Stimulated activated CD8-positive, alpha-beta memory T cell treated with anti-CD3 and anti-CD28 coated beads, Interleukin-7, amount 100 ng/mL, for 48 hours (primary cell): ENCODE data around the gene TBC1D24.

ENCODE experiments used
- DNase-seq, 2 donors: peaks; one replicate each; pipeline ENCODE4 v3.0.0-alpha.2; 2020; ENCODE audit warnings: low read depth in 1 of 2; ENCODE audit errors: extremely low read depth in 1 of 2

TBC1D24 gene

DNA sequence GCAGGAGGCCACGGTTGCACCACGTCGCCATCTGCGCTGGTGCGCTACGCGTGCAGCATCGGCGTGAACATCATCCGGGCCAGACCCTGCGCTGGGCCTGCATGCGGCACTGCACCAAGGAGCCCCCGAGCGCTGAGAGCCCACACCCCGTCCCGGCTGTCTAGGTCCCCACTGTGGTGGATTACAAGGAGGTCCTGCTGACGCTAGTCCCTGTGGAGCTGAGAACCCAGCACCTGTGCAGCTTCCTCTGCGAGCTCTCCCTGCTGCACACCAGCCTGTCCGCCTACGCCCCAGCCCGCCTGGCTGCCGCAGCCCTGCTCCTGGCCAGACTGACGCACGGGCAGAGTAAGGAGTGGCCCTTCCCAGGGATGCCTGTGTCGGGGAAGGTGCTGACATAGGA, 25.8 kb upstream of the TBC1D24 start:
- DNase-seq: no peak

DNA sequence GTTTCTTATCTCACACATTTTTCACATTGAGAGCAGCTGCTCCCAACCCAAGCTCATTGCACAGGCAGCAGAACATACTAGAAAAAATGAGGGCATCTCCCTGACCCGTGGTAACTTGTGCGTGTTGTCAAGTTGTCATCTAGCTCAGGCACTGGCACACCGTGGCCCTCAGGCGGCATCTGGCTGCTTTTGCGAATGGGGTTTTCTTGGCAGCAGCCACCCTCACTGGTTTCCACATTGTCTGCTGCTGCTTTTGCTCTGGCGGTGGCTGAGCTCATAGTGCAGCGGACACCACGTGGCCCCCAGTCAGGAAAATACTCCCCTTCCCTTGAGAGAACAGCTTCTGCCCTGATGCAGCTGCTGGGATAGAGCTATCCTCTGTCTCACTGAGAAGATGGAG, 24.4 kb upstream of the TBC1D24 start:
- no peak for DNase-seq

DNA sequence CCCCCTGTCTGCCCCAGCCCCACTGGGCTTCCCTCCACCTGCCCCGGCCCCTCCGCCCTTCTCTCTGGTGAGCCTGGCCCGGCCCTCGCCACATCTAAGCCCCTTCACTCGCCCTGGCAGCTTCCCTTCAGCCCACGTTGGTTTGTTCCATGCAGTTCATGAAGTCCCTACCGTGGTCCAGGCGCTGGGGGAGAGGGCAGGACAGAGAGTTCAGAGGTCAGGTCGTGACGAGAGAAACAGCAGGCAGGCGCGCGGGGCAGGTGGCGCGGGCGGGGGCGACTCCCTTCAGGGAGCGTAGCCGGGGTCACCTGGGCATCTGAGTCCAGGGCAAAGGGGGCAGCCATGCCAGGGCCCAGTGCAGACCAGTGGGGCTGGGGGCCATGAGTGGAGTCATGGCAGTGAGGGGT, 23.9 kb upstream of the TBC1D24 start:
- DNase-seq: no peak

DNA sequence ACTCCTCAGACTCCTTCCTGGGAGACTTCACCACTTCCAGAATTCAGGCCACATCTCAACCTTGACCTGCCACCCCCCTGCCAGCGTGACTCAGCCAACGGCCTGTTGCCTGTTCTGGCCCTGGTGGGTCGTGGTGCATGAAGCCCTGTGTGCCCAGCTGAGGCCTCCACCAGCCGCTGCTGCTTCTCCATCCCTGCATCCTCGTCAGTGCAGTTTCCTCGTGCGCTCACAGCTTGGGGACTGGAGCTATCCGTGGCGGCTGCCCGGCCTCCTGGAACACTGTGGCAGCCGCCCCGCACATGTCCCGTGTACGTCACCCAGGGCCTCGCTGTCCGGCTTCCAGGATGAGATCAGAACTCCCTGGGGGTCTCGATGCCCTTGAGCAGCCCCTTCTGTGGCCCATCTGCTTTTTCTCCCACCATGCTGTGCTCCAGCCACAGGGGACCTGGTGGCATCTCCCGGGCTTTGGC, 23.0 kb upstream of the TBC1D24 start:
- DNase-seq: no peak

DNA sequence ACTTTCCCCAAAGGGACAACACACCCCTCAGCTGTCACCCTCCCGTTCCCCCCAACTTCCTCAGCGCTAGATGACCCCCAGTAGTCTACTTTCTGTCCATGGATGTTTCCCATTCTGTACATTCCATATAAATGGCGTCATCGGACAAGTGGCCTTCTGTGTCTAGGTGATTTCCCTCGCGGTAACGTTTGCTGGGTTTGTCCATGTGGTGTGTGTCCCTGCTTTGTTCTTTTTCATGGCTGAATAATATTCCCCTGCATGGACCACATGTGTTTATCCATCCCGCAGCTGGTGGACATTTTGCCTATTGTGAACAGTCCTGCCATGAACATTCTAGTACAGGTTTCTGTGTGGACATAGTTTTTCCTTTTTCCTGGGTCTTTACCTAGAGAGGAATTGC, 22.3 kb upstream of the TBC1D24 start:
- no peak for DNase-seq

DNA sequence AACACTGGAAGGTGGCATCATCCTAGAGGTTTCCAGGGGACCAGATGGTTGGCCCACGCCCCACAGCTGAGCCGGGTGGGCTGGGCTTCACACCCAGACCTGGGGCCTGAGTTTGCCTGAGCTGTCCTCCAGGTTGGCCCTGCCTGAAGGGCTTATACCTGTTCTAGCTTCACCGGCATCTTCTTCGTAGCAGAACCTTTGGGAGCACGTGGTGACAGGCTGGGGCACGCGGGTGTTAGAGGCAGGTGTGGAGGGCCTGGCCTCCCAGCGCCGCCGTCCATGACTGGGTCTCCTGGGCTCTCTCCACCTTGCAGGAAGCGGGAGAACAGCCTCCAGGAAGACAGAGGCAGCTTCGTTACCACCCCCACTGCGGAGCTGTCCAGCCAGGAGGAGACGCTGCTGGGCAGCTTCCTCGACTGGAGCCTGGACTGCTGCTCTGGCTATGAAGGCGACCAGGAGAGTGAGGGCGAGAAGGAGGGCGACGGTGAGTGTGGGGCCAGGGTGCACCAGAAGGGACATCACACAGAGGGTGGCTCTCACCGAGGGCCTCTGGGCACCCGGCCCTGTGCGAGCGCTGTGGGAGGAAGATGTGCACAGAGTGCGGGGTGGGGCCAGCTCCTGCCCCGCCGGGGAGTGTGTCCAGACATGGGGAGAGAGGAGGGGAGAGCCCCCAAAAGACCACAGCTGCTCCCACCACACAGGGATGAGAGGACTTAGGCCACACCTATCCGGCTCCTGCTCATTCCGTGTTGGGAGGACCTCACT, 19.7 kb upstream of the TBC1D24 start:
- DNase-seq: no peak

DNA sequence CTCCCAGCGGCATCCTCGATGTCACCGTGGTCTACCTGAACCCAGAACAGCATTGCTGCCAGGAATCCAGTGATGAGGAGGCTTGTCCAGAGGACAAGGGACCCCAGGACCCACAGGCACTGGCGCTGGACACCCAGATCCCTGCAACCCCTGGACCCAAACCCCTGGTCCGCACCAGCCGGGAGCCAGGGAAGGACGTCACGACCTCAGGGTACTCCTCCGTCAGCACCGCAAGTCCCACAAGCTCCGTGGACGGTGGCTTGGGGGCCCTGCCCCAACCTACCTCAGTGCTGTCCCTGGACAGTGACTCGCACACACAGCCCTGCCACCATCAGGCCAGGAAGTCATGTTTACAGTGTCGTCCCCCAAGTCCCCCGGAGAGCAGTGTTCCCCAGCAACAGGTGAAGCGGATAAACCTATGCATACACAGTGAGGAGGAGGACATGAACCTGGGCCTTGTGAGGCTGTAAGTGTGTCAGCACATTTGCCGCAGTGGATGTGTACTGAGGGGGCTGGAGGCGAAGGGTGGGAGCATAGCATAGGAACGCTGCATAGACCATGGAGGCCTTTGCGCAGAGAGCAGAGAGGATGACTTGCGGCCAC, 18.3 kb upstream of the TBC1D24 start:
- no peak for DNase-seq

DNA sequence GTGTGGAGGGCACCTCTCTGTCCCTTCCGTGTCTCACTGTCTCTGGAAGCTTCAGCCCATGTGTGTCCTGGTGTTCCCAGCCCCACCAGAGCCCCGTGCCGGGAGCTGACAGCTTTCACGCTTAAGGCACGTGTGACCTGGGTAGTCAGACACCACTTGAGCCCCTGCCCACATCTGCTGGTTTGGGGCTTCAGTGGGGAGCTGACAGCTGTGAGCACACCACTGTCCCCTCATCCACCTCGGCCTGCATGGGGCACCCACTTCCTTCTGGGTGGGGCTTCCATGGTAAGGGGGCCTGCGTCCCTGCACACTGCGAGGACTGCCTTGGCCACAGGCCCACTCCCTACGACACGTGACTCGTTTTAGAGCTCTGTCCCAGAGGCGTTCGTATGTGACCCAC, 17.7 kb upstream of the TBC1D24 start:
- DNase-seq: no peak

DNA sequence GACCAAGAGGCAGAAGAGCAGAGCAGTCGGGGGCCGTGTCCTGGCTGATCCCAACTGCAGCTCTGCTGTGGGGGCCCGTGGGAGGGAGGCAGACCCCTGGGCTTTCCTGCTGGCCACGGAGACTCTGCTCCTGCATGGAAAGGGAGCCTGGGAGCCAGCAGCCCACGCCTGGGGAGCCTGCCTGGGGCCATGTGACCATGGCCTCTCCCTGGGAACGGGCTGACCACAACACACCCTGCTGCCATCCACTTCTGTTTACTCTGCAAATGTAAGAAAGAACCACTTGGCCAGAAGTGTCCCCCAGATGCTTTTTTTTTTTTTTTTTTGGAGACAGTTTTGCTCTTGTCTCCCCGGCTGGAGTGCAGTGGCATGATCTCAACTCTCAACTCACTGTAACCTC, 17.0 kb upstream of the TBC1D24 start:
- no peak for DNase-seq

DNA sequence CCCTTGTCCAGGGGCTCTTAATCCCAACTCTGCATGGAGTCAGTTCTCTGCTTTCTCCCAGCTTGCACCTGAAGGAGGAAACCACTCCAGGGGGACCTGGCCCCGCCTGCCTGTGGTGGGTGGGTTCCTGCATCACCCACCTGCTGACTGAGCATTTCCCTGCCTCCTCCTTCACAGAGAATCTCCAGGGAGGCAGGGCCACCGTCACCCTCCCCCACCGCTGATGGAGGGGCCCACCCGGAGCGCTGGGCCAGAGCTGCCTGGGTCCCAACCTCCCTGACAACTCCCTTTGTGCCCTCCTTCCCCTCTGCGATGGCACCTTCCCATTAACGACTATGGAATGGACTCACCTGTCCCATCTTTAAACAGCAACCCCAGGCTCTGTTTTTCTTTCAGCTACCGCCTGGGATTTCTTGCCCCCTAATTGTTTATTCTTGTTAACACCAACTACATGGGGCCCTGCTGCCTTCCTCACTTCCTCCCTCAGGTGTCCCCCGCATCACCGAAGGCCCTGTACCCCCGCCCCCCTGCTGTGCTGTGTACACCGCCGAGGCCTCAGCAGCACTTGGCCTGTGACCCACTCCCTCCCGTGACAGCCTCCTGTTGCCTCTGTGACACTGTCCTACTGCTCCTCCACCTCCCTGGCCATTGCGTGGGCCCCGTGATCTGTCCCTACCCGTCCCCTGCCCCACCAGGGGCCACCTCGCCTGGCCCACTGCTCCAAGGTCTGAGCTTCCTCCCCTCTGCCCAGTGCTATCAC, 15.9 kb upstream of the TBC1D24 start:
- DNase-seq: no peak

DNA sequence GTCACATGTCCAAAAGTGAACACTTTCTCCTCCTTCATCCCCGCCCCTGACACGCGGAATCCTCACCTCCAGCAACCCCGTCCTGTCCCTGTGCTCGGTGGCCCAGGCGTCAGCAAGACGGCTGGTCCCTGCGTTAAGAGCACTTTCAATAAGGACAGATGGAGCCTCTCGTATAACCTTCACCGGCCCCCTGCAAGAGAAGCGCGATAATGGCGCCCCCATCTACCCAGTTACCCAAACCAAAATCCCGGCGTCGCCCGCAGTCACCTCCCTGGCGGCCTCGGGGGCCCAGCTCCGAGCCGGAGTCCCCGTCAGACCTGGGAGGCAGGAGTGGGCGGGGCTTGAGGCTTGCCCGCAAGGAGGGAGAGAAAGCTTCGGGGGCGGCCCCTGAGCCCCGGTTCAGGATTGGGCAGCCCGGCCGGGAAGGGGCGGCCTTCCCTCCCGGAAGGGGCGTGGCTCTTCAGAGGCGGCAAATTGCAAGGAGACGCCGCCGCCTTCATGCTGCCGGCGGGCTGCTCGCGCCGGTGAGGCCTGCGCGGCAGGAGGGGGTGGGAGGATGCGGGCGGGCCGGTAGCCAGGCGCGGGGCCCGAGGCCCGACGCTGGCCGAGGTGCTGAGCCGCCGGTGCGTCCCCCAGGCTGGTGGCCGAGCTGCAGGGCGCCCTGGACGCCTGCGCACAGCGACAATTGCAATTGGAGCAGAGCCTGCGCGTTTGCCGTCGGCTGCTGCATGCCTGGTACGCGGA, 15.1 kb upstream of the TBC1D24 start, which contains the start of gene TEDC2:
TSS of gene TEDC2 (plus strand) at position 463 of the 744 bp plus-strand sequence. CDS start at position 499, 36 bp downstream.
- DNase-seq: peak; percentile 95 to 98

DNA sequence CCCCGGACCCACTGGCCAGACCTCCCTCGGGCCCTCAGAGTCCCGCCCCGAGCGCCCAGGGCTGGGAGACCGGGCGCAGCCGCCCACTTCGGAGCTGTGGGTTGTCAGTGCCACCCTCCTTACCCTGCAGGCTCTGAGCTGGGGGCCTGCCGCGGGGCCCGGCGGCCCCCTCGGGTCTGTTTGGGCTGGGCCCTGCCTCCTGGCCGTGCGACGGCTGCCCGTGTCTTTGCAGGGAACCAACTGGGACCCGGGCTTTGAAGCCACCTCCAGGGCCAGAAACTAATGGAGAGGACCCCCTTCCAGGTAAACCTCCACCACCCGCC, 14.6 kb upstream of the TBC1D24 start:
- DNase-seq: no peak

DNA sequence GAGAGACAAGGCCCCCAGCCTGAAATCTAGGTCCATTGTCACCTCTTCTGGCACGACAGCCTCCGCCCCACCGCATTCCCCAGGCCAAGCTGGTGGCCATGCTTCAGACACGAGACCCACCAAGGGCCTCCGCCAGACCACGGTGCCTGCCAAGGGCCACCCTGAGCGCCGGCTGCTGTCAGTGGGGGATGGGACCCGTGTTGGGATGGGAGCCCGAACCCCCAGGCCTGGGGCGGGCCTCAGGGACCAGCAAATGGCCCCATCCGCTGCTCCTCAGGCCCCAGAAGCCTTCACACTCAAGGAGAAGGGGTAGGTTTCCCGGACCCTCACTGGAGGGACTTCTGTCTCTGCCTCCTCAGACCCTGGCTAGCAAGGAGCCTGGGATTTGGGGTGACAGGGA, 14.0 kb upstream of the TBC1D24 start:
- no peak for DNase-seq

DNA sequence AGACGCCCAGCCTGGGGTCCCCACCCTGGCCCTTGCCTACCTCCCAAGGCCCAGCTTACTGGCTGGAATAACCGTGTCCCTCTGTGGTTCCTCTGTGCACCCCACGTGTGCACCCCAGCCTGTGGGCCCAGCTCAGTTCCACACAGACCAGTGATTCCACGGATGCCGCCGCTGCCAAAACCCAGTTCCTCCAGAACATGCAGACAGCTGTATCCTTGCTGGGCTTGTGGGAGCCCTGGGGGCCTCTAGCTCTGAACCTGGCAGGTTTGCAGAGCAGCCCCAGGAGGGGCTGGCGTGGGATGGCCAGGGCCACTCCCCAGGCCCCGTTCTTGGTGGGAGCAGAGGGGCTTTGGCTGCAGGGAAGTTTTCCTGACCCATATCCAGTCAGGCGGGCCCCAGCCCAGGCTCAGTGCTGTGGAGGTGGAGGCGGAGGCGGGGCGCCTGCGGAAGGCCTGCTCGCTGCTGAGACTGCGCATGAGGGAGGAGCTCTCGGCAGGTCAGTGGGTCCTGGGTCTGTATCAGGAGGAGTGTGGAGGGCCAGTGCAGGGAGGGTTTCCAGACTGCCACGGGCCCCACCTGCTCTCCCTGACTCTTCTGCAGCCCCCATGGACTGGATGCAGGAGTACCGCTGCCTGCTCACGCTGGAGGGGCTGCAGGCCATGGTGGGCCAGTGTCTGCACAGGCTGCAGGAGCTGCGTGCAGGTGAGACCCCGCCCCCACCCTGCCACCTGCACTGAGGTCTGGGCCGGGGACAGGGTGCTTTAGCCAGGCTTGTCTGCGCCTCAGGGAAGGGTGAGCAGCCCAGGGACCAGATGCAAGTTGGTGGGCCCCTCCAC, 12.7 kb upstream of the TBC1D24 start:
- no peak for DNase-seq

DNA sequence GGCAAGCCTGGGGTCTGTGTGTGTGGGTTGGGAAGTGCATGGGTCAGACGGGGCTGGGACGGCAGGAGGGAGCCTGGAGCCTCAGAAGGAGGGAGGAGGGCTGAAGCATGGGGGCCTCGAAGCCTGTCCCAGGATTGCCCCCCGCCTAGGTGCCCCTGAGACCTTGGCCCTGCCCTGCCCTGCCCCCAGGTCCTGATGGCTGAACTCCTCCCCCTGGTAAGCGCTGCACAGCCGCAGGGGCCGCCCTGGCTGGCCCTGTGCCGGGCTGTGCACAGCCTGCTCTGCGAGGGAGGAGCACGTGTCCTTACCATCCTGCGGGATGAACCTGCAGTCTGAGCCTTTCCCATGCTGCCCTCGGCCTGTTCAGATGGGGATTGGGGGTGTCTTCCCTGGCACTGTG, 10.6 kb upstream of the TBC1D24 start:
- no peak for DNase-seq

DNA sequence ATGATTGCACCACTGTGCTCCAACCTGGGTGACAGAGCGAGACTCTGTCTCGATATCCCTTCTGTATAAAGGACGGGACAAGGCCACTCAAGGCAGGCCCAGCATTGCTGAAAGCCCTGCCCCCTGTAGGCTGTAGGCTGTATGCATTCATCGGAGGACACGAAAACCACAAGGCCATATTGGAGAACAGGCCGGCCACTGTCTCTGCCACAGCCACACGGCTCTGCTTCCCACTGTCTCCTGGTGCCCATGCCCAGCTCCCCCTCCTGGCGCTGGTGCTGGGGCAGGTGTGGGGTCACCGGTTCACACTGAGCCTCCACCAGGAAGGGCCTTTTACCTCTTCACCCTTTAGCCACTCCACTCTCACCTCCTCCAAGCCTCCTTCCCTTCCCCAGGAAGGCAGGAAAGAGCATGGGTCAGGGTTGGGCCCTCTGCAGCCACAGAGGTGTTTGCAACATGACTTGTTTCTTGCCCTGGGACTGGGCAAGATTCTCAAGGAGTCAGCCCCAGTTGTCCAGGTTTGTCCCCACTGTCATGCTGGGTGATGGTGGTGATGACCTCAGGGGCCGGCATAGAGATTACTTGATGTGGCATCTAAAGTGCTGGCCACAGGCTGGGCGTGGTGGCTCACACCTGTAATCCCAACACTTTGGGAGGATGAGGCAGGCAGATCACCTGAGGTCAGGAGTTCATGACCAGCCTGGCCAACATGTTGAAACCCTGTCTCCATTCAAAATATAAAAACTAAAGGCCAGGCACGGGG, 9.1 kb upstream of the TBC1D24 start:
- no peak for DNase-seq

DNA sequence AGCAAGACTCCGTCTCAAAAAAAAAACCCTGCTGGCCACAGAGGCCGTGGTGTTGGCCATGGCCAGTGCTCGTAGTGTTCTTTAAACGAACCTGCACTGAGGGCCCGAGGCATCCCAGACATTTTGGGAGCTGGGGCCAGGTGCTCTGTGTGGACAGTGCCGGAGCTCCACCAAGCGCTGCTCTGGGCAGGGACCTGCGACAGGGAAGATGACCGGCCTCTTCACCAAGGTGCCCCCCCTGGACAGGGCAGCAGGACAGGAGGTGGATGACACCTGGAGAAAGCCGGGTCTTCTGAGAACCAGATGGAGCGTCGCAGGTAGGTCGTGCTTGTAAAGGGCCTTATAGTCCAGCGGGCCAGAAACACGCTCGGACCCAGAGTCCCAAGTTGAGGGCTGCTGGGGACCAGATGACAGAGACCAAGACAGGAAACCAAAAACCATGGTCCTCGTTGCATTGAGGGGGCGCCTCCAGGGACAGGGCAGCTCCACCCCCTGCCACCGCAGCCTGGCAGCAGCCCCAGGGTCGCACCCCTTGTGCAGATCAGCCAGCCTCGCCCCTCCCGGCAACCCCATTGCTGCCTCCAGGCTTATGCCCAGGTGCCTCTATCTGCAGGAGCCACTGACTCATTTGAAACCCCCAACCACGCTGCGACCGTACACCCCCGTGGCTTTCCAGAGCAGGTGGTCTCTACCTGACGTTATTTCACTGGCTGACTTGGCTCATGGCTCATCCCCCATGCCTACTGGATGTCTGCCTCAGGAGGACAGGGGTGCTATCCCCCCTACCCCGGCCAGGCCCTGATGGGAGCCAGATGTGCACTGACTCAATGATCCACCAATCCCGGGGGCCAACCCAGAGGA, 8.0 kb upstream of the TBC1D24 start:
- DNase-seq: no peak

DNA sequence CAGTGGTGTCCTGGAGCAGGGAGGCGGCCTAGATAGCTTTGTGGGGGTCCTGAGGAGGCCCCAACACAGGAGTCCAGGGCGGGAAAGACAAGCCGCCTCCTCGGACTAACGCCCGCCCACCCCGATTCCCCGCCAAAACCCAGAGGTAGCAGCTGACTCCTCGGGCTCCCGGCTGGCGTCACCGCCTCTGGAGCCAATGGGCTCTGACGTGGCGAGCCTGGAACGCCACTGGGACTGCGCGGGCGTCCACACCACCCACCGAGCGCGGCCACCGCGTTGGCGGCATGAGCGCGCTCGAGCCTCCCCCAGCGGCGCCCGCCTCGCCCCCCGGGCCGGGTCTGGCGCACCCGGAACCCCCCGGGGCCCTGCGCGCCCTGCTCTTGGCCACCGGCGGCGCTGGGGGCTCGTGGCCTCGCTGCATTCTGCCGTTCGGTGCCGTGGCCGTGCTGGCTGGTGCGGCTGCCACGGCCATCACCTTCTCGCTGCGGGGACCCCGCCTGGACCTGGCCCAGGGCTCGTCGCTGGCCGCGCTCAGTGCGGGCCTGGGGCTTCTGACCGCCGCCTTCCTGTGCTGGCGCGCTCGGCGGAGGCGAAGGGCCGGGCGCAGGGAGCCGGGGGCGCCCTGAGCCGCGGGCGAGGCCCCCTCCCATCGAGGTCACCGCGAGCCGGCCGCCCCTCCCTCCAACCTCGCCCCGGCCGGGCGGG, 7.2 kb upstream of the TBC1D24 start:
- no peak for DNase-seq
